IPS-NIHi7 (cell line): ENCODE measurements around the gene TNNI3K.

Experiments used
- DNase-seq: peaks from one replicate; pipeline ENCODE4 v3.0.0; 2012; ENCODE audit warnings: mixed read lengths; ENCODE audit errors: extremely low spot score

The TNNI3K gene

GRCh38 chr1:74504125-74504932 is 269.1 kb downstream of the TNNI3K start:
- peak; percentile 69 for DNase-seq

- DNase-seq: no peak
These were observed 269.8 kb downstream of the TNNI3K start for GRCh38 chr1:74504933-74505512.

- no peak for DNase-seq
These were observed 270.9 kb downstream of the TNNI3K start for GRCh38 chr1:74505928-74506710.

GRCh38 chr1:74508449-74508848 is 273.3 kb downstream of the TNNI3K start:
- DNase-seq: no peak

- no peak for DNase-seq
These were observed 277.2 kb downstream of the TNNI3K start, which contains the start of gene LRRC53 for GRCh38 chr1:74512170-74512915. Gene LRRC53, minus strand, starts transcription at chr1:74512611. Its CDS starts 29,262 bp downstream, at chr1:74483349.

- no peak for DNase-seq
These were observed 278.5 kb downstream of the TNNI3K start for GRCh38 chr1:74513411-74514300.

GRCh38 chr1:74517599-74518051 is 282.4 kb downstream of the TNNI3K start:
- no peak for DNase-seq

- DNase-seq: peak; percentile 55
These were observed 287.0 kb downstream of the TNNI3K start for GRCh38 chr1:74522148-74522547.

- DNase-seq: no peak
These were observed 288.8 kb downstream of the TNNI3K start for GRCh38 chr1:74523873-74524480.

- DNase-seq: no peak
These were observed 291.5 kb downstream of the TNNI3K start for GRCh38 chr1:74526708-74527107.

GRCh38 chr1:74528123-74528522 is 292.9 kb downstream of the TNNI3K start:
- DNase-seq: no peak

- DNase-seq: no peak
These were observed 295.7 kb downstream of the TNNI3K start for GRCh38 chr1:74530892-74531291.

- DNase-seq: no peak
These were observed 296.6 kb downstream of the TNNI3K start for GRCh38 chr1:74531796-74532195.

GRCh38 chr1:74534241-74534640 is 299.1 kb downstream of the TNNI3K start:
- no peak for DNase-seq

GRCh38 chr1:74545821-74546220 is 310.6 kb downstream of the TNNI3K start:
- DNase-seq: no peak

GRCh38 chr1:74548961-74549750 is 314.0 kb downstream of the TNNI3K start:
- DNase-seq: no peak

- no peak for DNase-seq
These were observed 314.7 kb downstream of the TNNI3K start for GRCh38 chr1:74549932-74550331.

GRCh38 chr1:74570797-74571492 is 335.8 kb downstream of the TNNI3K start:
- no peak for DNase-seq

GRCh38 chr1:74571493-74571800 is 336.3 kb downstream of the TNNI3K start:
- DNase-seq: no peak
